ENCODE measurements around the gene KCNE4.

DNA sequence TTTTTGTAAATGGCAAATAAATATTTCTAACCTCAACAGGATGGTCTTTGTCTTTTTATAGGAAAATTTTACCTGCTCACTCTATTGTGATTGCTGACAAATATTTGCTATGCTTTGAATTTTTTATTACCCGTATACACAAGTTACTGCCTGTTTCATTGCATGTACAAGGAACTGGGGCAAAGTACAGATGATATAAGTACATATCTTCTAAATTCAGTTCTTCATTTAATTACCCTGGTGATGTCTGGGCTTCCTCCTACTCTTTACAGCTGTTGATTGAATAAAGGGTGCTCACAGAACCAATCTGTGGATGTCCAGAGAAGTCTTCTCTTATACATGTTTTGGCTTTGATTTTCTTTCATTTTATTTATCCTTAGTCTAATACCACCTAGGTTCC lies 26.5 kb downstream of the KCNE4 start:
- TF ChIP-seq, protein P1, sequence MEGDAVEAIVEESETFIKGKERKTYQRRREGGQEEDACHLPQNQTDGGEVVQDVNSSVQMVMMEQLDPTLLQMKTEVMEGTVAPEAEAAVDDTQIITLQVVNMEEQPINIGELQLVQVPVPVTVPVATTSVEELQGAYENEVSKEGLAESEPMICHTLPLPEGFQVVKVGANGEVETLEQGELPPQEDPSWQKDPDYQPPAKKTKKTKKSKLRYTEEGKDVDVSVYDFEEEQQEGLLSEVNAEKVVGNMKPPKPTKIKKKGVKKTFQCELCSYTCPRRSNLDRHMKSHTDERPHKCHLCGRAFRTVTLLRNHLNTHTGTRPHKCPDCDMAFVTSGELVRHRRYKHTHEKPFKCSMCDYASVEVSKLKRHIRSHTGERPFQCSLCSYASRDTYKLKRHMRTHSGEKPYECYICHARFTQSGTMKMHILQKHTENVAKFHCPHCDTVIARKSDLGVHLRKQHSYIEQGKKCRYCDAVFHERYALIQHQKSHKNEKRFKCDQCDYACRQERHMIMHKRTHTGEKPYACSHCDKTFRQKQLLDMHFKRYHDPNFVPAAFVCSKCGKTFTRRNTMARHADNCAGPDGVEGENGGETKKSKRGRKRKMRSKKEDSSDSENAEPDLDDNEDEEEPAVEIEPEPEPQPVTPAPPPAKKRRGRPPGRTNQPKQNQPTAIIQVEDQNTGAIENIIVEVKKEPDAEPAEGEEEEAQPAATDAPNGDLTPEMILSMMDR (IDR thresholded peaks at IDR 0.05), result no peak
- TF ChIP-seq POLR2A (IDR thresholded peaks at IDR 0.05), result no peak
